H1 (cell line): ENCODE results near the gene SNRPB2. TPM values are rescaled to one million over a fixed set of nuclear protein-coding genes. Genes with fewer than 3 reads are reported as not detected.

Experiments used
- CTCF ChIA-PET: fragments of 300-600 bp; sonication (Branson Sonifier 250); formaldehyde crosslinking; loops from one replicate; lab custom pipeline; 2021; ENCODE audit not compliant: partially characterized antibody; lab: Charles Lee
- POLR2A ChIA-PET: fragments of 300-600 bp; sonication (Branson Sonifier 250); formaldehyde crosslinking; loops from one replicate; lab custom pipeline; 2021; ENCODE audit warnings: inconsistent platforms; ENCODE audit not compliant: partially characterized antibody; lab: Charles Lee
- DNase-seq, 2 experiments: peaks; one replicate each; pipeline versions ENCODE4 v3.0.0 to v3.0.0-alpha.2; 2010 to 2022; ENCODE audit warnings: low spot score in 2 of 2, low read depth in 1 of 2, mixed read lengths in 1 of 2
- FAIRE-seq: peaks from 2 replicates; lab custom pipeline; 2011; peaks lifted over from hg19 to GRCh38; lab: Jason Lieb, UNC
- H2AFZ ChIP-seq: 2 replicates; pipeline ENCODE4 v1.8.1; 2012; ENCODE audit warnings: low read length, inconsistent platforms
- H2AK5ac ChIP-seq: 2 replicates; pipeline ENCODE4 v1.6.1; 2013; ENCODE audit warnings: low read depth, low read length
- H2BK120ac ChIP-seq: replicated peaks from 2 replicates; pipeline ENCODE3; 2013; ENCODE audit warnings: low read depth, low read length, inconsistent platforms
- H2BK12ac ChIP-seq: 2 replicates; pipeline ENCODE4 v1.6.1; 2013; ENCODE audit warnings: low read depth, low read length
- H2BK15ac ChIP-seq: 2 replicates; pipeline ENCODE4 v1.6.1; 2013; ENCODE audit warnings: low read length
- H2BK20ac ChIP-seq: 2 replicates; pipeline ENCODE4 v1.6.1; 2013; ENCODE audit warnings: low read length
- H2BK5ac ChIP-seq: 2 replicates; pipeline ENCODE4 v1.6.1; 2013; ENCODE audit warnings: low read depth, low read length
- H3K14ac ChIP-seq: 2 replicates; pipeline ENCODE4 v1.6.1; 2013; ENCODE audit warnings: inconsistent platforms; ENCODE audit not compliant: insufficient read length
- H3K18ac ChIP-seq: 2 replicates; pipeline ENCODE4 v1.6.1; 2013; ENCODE audit warnings: low read length; ENCODE audit errors: extremely low read depth
- H3K23ac ChIP-seq: 2 replicates; pipeline ENCODE4 v1.6.1; 2013; ENCODE audit warnings: inconsistent platforms; ENCODE audit not compliant: insufficient read length
- H3K23me2 ChIP-seq: 2 replicates; pipeline ENCODE4 v1.6.1; 2013; ENCODE audit warnings: low read depth, low read length
- H3K27ac ChIP-seq: 2 replicates; pipeline ENCODE4 v1.6.1; 2011; ENCODE audit warnings: low read depth, low read length, inconsistent platforms
- H3K27me3 ChIP-seq, 4 experiments: replicated peaks in 1 of 4; 1 replicate in 1 of 4; 2 replicates in 3 of 4; pipeline versions ENCODE4 v1.6.1 to v1.8.1; 2011 to 2013; ENCODE audit warnings: low read length in 3 of 4, mild to moderate bottlenecking in 3 of 4, inconsistent platforms in 2 of 4, mixed read lengths in 2 of 4, moderate library complexity in 1 of 4; ENCODE audit not compliant: control insufficient read depth in 3 of 4, insufficient read depth in 3 of 4; ENCODE audit errors: extremely low read depth in 1 of 4
- H3K36me3 ChIP-seq, 4 experiments: 2 replicates each; pipeline versions ENCODE4 v1.6.1 to v1.8.1; 2011 to 2013; ENCODE audit warnings: mild to moderate bottlenecking in 4 of 4, low read length in 3 of 4, moderate library complexity in 2 of 4, control low read depth in 1 of 4, inconsistent platforms in 1 of 4; ENCODE audit not compliant: insufficient read depth in 4 of 4, control insufficient read depth in 2 of 4
- H3K4ac ChIP-seq: replicated peaks from 2 replicates; pipeline ENCODE3; 2013; ENCODE audit warnings: low read length, low read depth, mixed read lengths, inconsistent platforms; ENCODE audit not compliant: insufficient read length
- H3K4me1 ChIP-seq, 4 experiments: replicated peaks in 1 of 4; 1 replicate in 1 of 4; 2 replicates in 3 of 4; pipeline versions ENCODE4 v1.6.1 to v1.8.1; 2011 to 2013; ENCODE audit warnings: low read length in 3 of 4, inconsistent platforms in 2 of 4, mixed read lengths in 1 of 4; ENCODE audit not compliant: insufficient read depth in 4 of 4, control insufficient read depth in 3 of 4
- H3K4me2 ChIP-seq, 2 experiments: 2 replicates each; pipeline versions ENCODE4 v1.6.1 to v1.8.1; 2011 to 2013; ENCODE audit warnings: low read depth in 2 of 2, low read length in 2 of 2, control low read depth in 1 of 2, inconsistent platforms in 1 of 2, mild to moderate bottlenecking in 1 of 2; ENCODE audit not compliant: insufficient read depth in 1 of 2
- H3K4me3 ChIP-seq, 4 experiments: fragments of 200-600, 300-600 bp in 1 of 4; sonication (generic), shearing (Covaris generic), sonication (Bioruptor Twin) in 1 of 4; 2 replicates each; pipeline versions ENCODE4 v1.5.1 to v1.8.1; 2011 to 2016; ENCODE audit warnings: low read length in 4 of 4, low read depth in 3 of 4, control low read depth in 2 of 4, inconsistent platforms in 2 of 4, mild to moderate bottlenecking in 2 of 4, mixed read lengths in 1 of 4, moderate library complexity in 1 of 4; ENCODE audit not compliant: insufficient read depth in 2 of 4; ENCODE audit errors: extremely low read depth in 1 of 4
- H3K56ac ChIP-seq: replicated peaks from 2 replicates; pipeline ENCODE3; 2013; ENCODE audit warnings: low read depth, mild to moderate bottlenecking, mixed read lengths, low read length, inconsistent platforms; ENCODE audit not compliant: insufficient read length
- H3K79me1 ChIP-seq: 2 replicates; pipeline ENCODE4 v1.6.1; 2013; ENCODE audit warnings: low read depth, low read length, control low read depth
- H3K79me2 ChIP-seq, 2 experiments: 2 replicates each; pipeline versions ENCODE4 v1.6.1 to v1.8.1; 2012 to 2013; ENCODE audit warnings: low read length in 2 of 2, mild to moderate bottlenecking in 2 of 2, inconsistent platforms in 1 of 2; ENCODE audit not compliant: insufficient read depth in 2 of 2, control insufficient read depth in 1 of 2
- H3K9ac ChIP-seq, 4 experiments: replicated peaks in 1 of 4; 1 replicate in 1 of 4; 2 replicates in 3 of 4; pipeline versions ENCODE4 v1.6.1 to v1.8.1; 2011 to 2013; ENCODE audit warnings: low read depth in 3 of 4, low read length in 3 of 4, control low read depth in 2 of 4, mild to moderate bottlenecking in 2 of 4, moderate library complexity in 2 of 4, inconsistent platforms in 1 of 4; ENCODE audit errors: extremely low read depth in 1 of 4
- H3K9me3 ChIP-seq, 2 experiments: 2 replicates each; pipeline versions ENCODE4 v1.6.1 to v1.8.1; 2012 to 2013; ENCODE audit warnings: mild to moderate bottlenecking in 2 of 2, moderate library complexity in 2 of 2, control low read depth in 1 of 2, inconsistent platforms in 1 of 2, low read depth in 1 of 2, low read length in 1 of 2, mixed read lengths in 1 of 2; ENCODE audit not compliant: insufficient read depth in 2 of 2
- H4K20me1 ChIP-seq, 2 experiments: replicated peaks in 1 of 2; 2 replicates each; pipeline versions ENCODE3 to v1.8.1; 2011 to 2013; ENCODE audit warnings: inconsistent platforms in 2 of 2, low read length in 2 of 2, mild to moderate bottlenecking in 1 of 2; ENCODE audit not compliant: insufficient read depth in 2 of 2, control insufficient read depth in 1 of 2
- H4K5ac ChIP-seq: 2 replicates; pipeline ENCODE4 v1.6.1; 2013; ENCODE audit warnings: low read length, low read depth, mixed read lengths, inconsistent platforms; ENCODE audit not compliant: insufficient read length
- H4K8ac ChIP-seq: 2 replicates; pipeline ENCODE4 v1.8.0; 2013; ENCODE audit warnings: mild to moderate bottlenecking, moderate library complexity, low read length, inconsistent platforms; ENCODE audit not compliant: insufficient read depth; ENCODE audit errors: extremely low read depth
- H4K91ac ChIP-seq: replicated peaks from 2 replicates; pipeline ENCODE3; 2013; ENCODE audit warnings: low read length, mixed read lengths, inconsistent platforms; ENCODE audit not compliant: insufficient read length
- CBX5 ChIP-seq: fragments of 300-800, 300-1000 bp; sonication (generic); IDR thresholded peaks from 2 replicates; pipeline ENCODE4 v1.7.1; 2016; ENCODE audit warnings: antibody characterized with exemption, low read length, low read depth
- CTCF ChIP-seq, 3 experiments: IDR thresholded peaks; 1 replicate in 2 of 3; 2 replicates in 1 of 3; pipeline versions ENCODE4 v1.5.1 to v1.6.1; 2011; ENCODE audit warnings: low read length in 3 of 3, mild to moderate bottlenecking in 3 of 3, inconsistent platforms in 2 of 3, low read depth in 1 of 3, moderate library complexity in 1 of 3; ENCODE audit not compliant: insufficient read depth in 1 of 3; ENCODE audit errors: control extremely low read depth in 1 of 3
- E2F6 ChIP-seq: IDR thresholded peaks from 2 replicates; pipeline ENCODE4 v1.6.1; 2012; ENCODE audit warnings: inconsistent platforms
- EZH2 ChIP-seq: fragments of 200-600 bp; sonication (generic); IDR thresholded peaks from 2 replicates; pipeline ENCODE4 v1.7.1; 2012; ENCODE audit warnings: low read depth, mild to moderate bottlenecking, moderate library complexity, low read length, inconsistent platforms; ENCODE audit not compliant: severe bottlenecking
- RAD21 ChIP-seq, 2 experiments: IDR thresholded peaks in 1 of 2; conservative IDR thresholded peaks in 1 of 2; 2 replicates each; pipeline ENCODE4 v1.6.1; 2011; ENCODE audit warnings: low read depth in 2 of 2, low read length in 2 of 2, improper control_type of control experiment in 1 of 2, inconsistent platforms in 1 of 2, mild to moderate bottlenecking in 1 of 2, moderate library complexity in 1 of 2
- SIRT6 ChIP-seq: IDR thresholded peaks from one replicate; pipeline ENCODE4 v1.7.1; 2012; ENCODE audit warnings: low read length, inconsistent platforms
- SUZ12 ChIP-seq: fragments of 200-600 bp; sonication (generic); IDR thresholded peaks from 2 replicates; pipeline ENCODE4 v1.6.1; 2012; ENCODE audit warnings: mild to moderate bottlenecking, inconsistent platforms, low read length, moderate library complexity, mixed read lengths
- TCF12 ChIP-seq: IDR thresholded peaks from 2 replicates; pipeline ENCODE4 v1.6.1; 2011; ENCODE audit warnings: low read depth, mild to moderate bottlenecking, low read length
- ZNF274 ChIP-seq: IDR thresholded peaks from 2 replicates; pipeline ENCODE4 v1.7.0; 2012; ENCODE audit warnings: low read length, borderline replicate concordance; ENCODE audit errors: extremely low read depth
- WGBS, 2 experiments: shearing (Covaris generic) in 1 of 2; methylation state at CpG; one replicate each; pipeline versions ENCODE4 v1.1.6 to v1.1.7; 2013 to 2015; ENCODE audit warnings: low lambda C conversion rate in 2 of 2, mixed read lengths in 2 of 2, inconsistent platforms in 1 of 2, low coverage in 1 of 2, missing lambda C conversion rate in 1 of 2; ENCODE audit not compliant: insufficient replicate concordance in 2 of 2, insufficient coverage in 1 of 2, insufficient read length in 1 of 2; ENCODE audit errors: extremely low coverage in 1 of 2, missing lambda C conversion rate in 1 of 2; 5-methylcytosine and 5-hydroxymethylcytosine counted together
- polyA plus RNA-seq, 7 experiments: library from polyadenylated mRNA; depleted of rRNA in 3 of 7; stranded (reverse) in 5 of 7; unstranded in 2 of 7; fragments of >200 nt in 5 of 7; fragments of 200-250 nt in 2 of 7; gene quantifications; 1 replicate in 5 of 7; 2 replicates in 1 of 7; 4 replicates in 1 of 7; pipeline versions ENCODE4 v1.2.1 to v1.2.3, GENCODE V29; 2011 to 2013; ENCODE audit warnings: missing spikeins in 2 of 7, mixed read lengths in 2 of 7
- total RNA-seq: library from RNA; stranded (reverse); fragmentation: NEBNext Ultra II Directional; extraction: Animal tissue kit (Norgen Biotek cat#: 25700); gene quantifications from 2 replicates; pipeline ENCODE4 v1.2.1, GENCODE V29; 2021

Gene SNRPB2
- total and polyA plus RNA-seq, 2 of the 8 experiments (the other 6 are each of a cell fraction or from before 2014, with no cell fraction given), result 49.4 to 102 TPM

GRCh38 chr20:16744178-16744807 is 14.5 kb downstream of the SNRPB2 start:
- Histone ChIP-seq H3K18ac (no peak overlapping the region), H2BK5ac (no peak overlapping the region), H3K4me2 (no peak overlapping the region), H3K79me2 (no peaks in the 10 kb centered on the region), H2AFZ (no peak overlapping the region), H2BK12ac (no peak overlapping the region), H3K56ac (no peak overlapping the region), H2AK5ac (no peak overlapping the region), H3K36me3 (peaks cover 3 to 19% (median 11%) of the 10 kb centered on the region in 4 experiments; a peak in 7 of 8 replicates), H3K27ac (no peak overlapping the region), H3K23ac (no peak overlapping the region), H3K23me2 (no peaks in the 10 kb centered on the region; the same call in 1 of the 2 replicates), H3K4me1 (no peaks in the 10 kb centered on the region), H3K79me1 (no peaks in the 10 kb centered on the region), H3K9ac (no peak overlapping the region), H4K20me1 (no peaks in the 10 kb centered on the region), H4K8ac (no peak overlapping the region), H3K4ac (no peak overlapping the region), H3K27me3 (no peaks in the 10 kb centered on the region), H2BK120ac (no peak overlapping the region), H2BK20ac (no peak overlapping the region), H3K4me3 (no peak overlapping the region), H4K91ac (no peak overlapping the region), H4K5ac (no peak overlapping the region), H2BK15ac (no peak overlapping the region), H3K9me3 (no peaks in the 10 kb centered on the region), H3K14ac (no peak overlapping the region)
- WGBS, 2 experiments, result 93% methylated on average over 3 of the region's 3 CpGs; no CpG with 5 or more reads in 1 of the 2 experiments
- no peak for FAIRE-seq
- POLR2A ChIA-PET, result interaction anchor here (0.7 kb wide), 1 partner anchor 169 kb away, joined by 3 read pairs; no protein-coding TSS in a partner anchor
- CTCF ChIA-PET, result interaction anchor here (0.5 kb wide), 1 partner anchor 16 kb away, joined by 3 read pairs; no protein-coding TSS in a partner anchor
- DNase-seq, result no peak
- no peak for TF ChIP-seq CBX5
- no peak for TF ChIP-seq ZNF274
- no peak for TF ChIP-seq E2F6
- TF ChIP-seq SIRT6, result no peak
- TF ChIP-seq SUZ12, result no peak
- TF ChIP-seq RAD21 (IDR thresholded peaks at IDR 0.05 in 1 of 2, conservative IDR thresholded peaks at IDR 0.05 in 1 of 2; ENCODE audit: low read depth in 2 of 2, low read length in 2 of 2), result no peak
- TF ChIP-seq TCF12, result no peak
- no peak for TF ChIP-seq EZH2
- TF ChIP-seq CTCF (IDR thresholded peaks at IDR 0.05; ENCODE audit: control extremely low read depth in 1 of 3, insufficient read depth in 1 of 3, low read depth in 1 of 3, low read length in 3 of 3), result no peak
